Astrocyte (in vitro differentiated cells and primary cell): Measurements from ENCODE around the gene CCDC141.

Experiments
- EZH2 ChIP-seq: IDR thresholded peaks from 2 replicates; pipeline ENCODE4 v1.6.1; 2012; ENCODE audit warnings: mild to moderate bottlenecking, low read length, inconsistent platforms; ENCODE audit not compliant: insufficient read depth
- TF ChIP-seq, protein P1 (sequence below): IDR thresholded peaks from 2 replicates; pipeline ENCODE4 v1.5.1; 2011; ENCODE audit warnings: low read depth, mild to moderate bottlenecking, inconsistent platforms, low read length, moderate library complexity; ENCODE audit not compliant: insufficient read depth

DNA sequence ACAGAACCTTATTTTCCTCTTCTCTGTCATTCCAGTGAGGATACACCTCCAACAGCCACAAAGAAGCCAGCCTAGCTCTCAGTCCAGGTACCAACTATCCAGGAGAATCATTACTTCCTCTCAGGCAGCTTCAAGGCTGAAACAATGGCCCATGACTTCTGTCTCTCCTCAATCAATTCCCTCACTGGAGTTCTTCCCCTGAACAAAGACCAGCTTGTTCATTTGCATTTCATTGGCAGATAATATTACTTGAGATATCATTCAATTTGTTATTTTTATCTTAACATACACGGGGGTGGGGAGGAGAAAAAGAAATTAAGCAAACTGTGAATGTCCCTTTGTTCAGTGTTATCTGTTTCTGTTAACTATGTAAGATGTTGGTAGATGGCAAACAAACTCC lies 44.0 kb downstream of the CCDC141 start:
- TF ChIP-seq, protein P1, sequence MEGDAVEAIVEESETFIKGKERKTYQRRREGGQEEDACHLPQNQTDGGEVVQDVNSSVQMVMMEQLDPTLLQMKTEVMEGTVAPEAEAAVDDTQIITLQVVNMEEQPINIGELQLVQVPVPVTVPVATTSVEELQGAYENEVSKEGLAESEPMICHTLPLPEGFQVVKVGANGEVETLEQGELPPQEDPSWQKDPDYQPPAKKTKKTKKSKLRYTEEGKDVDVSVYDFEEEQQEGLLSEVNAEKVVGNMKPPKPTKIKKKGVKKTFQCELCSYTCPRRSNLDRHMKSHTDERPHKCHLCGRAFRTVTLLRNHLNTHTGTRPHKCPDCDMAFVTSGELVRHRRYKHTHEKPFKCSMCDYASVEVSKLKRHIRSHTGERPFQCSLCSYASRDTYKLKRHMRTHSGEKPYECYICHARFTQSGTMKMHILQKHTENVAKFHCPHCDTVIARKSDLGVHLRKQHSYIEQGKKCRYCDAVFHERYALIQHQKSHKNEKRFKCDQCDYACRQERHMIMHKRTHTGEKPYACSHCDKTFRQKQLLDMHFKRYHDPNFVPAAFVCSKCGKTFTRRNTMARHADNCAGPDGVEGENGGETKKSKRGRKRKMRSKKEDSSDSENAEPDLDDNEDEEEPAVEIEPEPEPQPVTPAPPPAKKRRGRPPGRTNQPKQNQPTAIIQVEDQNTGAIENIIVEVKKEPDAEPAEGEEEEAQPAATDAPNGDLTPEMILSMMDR: no peak
- no peak for TF ChIP-seq EZH2
